Kidney epithelial cell (primary cell): ENCODE results near the gene SPHKAP. TPM values are rescaled to one million over a fixed set of nuclear protein-coding genes. Genes with fewer than 3 reads are reported as not detected.
A peak's percentile ranks its signal among the peaks of the same experiment; 100 is the strongest.

ENCODE experiments used
- DNase-seq: peaks from one replicate; pipeline ENCODE4 v3.0.0-alpha.2; 2010; ENCODE audit warnings: low read depth
- H3K27me3 ChIP-seq: 2 replicates; pipeline ENCODE4 v1.6.0; 2011; ENCODE audit warnings: low read length; ENCODE audit not compliant: control insufficient read depth, insufficient read depth
- H3K36me3 ChIP-seq: 2 replicates; pipeline ENCODE4 v1.5.1; 2011; ENCODE audit warnings: low read length; ENCODE audit not compliant: control insufficient read depth, insufficient read depth
- H3K4me3 ChIP-seq: 2 replicates; pipeline ENCODE4 v1.5.1; 2011; ENCODE audit warnings: low read depth, mild to moderate bottlenecking, control low read depth, low read length
- CTCF ChIP-seq: IDR thresholded peaks from 2 replicates; pipeline ENCODE4 v1.5.1; 2011; ENCODE audit warnings: mild to moderate bottlenecking, moderate library complexity, low read length, control low read depth, inconsistent platforms; ENCODE audit not compliant: insufficient read depth, poor library complexity, severe bottlenecking
- total RNA-seq: library from RNA; depleted of rRNA; stranded (reverse); fragments of >200 nt; gene quantifications from 2 replicates; pipeline ENCODE4 v1.2.3, GENCODE V29; 2015

The SPHKAP gene
- total RNA-seq, 1 donor from 2014 or later: 0.17 TPM

GRCh38 chr2:228059735-228060134 is 121.8 kb downstream of the SPHKAP start:
- no peaks in the 10 kb centered on the region for H3K27me3 ChIP-seq
- DNase-seq: no peak
- H3K4me3 ChIP-seq: no peak overlapping the region
- no peaks in the 10 kb centered on the region for H3K36me3 ChIP-seq
- TF ChIP-seq CTCF: no peak

- Histone ChIP-seq H3K4me3 (no peak overlapping the region), H3K27me3 (no peaks in the 10 kb centered on the region), H3K36me3 (no peaks in the 10 kb centered on the region)
- DNase-seq: no peak
- no peak for TF ChIP-seq CTCF
Measured at GRCh38 chr2:228056293-228057097, 125.0 kb downstream of the SPHKAP start.

GRCh38 chr2:228048838-228049490 is 132.5 kb downstream of the SPHKAP start:
- DNase-seq: no peak
- H3K27me3 ChIP-seq: no peaks in the 10 kb centered on the region

GRCh38 chr2:228040995-228041394 is 140.5 kb downstream of the SPHKAP start:
- Histone ChIP-seq H3K4me3 (no peak overlapping the region), H3K36me3 (no peaks in the 10 kb centered on the region), H3K27me3 (no peaks in the 10 kb centered on the region)
- no peak for TF ChIP-seq CTCF
- DNase-seq: no peak

More at GRCh38 chr2:228048838-228049490, 132.5 kb downstream of the SPHKAP start:
- Histone ChIP-seq H3K36me3 (no peaks in the 10 kb centered on the region), H3K4me3 (no peak overlapping the region)
- TF ChIP-seq CTCF: peak; percentile 58

GRCh38 chr2:228039752-228040534 is 141.5 kb downstream of the SPHKAP start:
- peak; percentile 66 for TF ChIP-seq CTCF
- DNase-seq: no peak
- no peak overlapping the region for H3K4me3 ChIP-seq

More at GRCh38 chr2:228039752-228040534, 141.5 kb downstream of the SPHKAP start:
- no peaks in the 10 kb centered on the region for H3K36me3 ChIP-seq
- no peaks in the 10 kb centered on the region for H3K27me3 ChIP-seq
